Stomach (tissue), 4 donors: ENCODE data around the gene TPO.

Experiments
- CTCF ChIP-seq, 7 experiments: fragments of 450-650 bp in 4 of 7; fragments of 200-600 bp in 3 of 7; sonication (generic) in 3 of 7; IDR thresholded peaks; one replicate each; pipeline ENCODE4 v1.5.1; 2016 to 2019; ENCODE audit warnings: antibody characterized with exemption in 7 of 7, control low read depth in 2 of 7, mild to moderate bottlenecking in 1 of 7
- EP300 ChIP-seq: sonication (generic); formaldehyde crosslinking; IDR thresholded peaks from one replicate; pipeline ENCODE4 v1.6.1; 2017; ENCODE audit warnings: antibody characterized with exemption
- POLR2A ChIP-seq, 4 donors: fragments of 450-650 bp; IDR thresholded peaks; one replicate each; pipeline ENCODE4 v1.6.1; 2016; ENCODE audit warnings: antibody characterized with exemption in 4 of 4, control low read depth in 2 of 4, mild to moderate bottlenecking in 1 of 4, moderate library complexity in 1 of 4
- POLR2AphosphoS5 ChIP-seq, 3 donors: sonication (generic); formaldehyde crosslinking; IDR thresholded peaks; one replicate each; pipeline ENCODE4 v1.6.1; 2016; ENCODE audit warnings: antibody characterized with exemption in 3 of 3

GRCh38 chr2:1553671-1554295 lies 140.5 kb downstream of the TPO start:
- TF ChIP-seq POLR2A (IDR thresholded peaks at IDR 0.05), result no peak
- no peak for TF ChIP-seq EP300
- no peak for TF ChIP-seq CTCF (IDR thresholded peaks at IDR 0.05)
- TF ChIP-seq POLR2AphosphoS5 (IDR thresholded peaks at IDR 0.05), result no peak
